HG03280 (cell line): ENCODE results near the gene FAM111A.

Experiments
- ATAC-seq: cut with Tn5 transposase; IDR thresholded peaks from one replicate; pipeline ENCODE4 v1.9.1; 2021; ENCODE audit warnings: mild to moderate bottlenecking, moderate library complexity; ENCODE audit not compliant: unreplicated experiment

Gene FAM111A

DNA sequence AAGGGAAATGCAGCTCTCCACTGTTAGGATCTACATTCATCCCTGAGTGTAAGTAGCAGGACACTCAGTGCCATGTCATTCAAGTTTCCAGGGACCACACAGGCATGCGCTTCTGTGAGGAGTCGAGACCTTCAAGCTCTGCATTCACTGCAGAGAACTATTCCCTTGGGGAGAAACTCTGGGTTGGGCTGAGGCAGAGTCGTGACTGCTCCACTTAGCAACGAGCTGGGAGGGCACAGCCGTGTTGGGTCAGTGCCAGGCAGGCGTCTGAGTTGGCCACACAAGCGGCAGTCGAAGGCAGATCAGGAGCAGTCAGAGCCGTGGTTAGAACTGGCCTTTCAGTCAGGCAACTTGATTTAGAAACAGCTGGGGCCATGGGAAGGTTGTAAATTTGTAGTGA lies 55.3 kb downstream of the FAM111A start:
- ATAC-seq, result no peak

GRCh38 chr11:59198726-59199125 lies 56.1 kb downstream of the FAM111A start:
- no peak for ATAC-seq

- no peak for ATAC-seq
Observed at GRCh38 chr11:59199546-59200422, 57.1 kb downstream of the FAM111A start.

DNA sequence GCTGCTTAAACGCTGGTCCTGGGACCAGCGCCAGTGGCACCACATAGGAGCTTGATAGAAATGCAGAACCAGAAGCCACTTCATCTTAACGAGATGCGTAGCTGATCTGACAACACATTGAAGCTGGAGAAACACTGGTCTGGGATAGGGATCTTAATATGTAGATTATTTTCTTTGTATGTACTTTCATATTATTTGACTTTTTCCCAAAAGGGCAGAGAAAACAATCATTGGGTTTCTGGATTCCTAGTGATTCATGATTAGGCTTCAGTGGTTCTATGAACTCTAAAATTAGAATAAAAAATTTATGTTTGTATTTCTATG lies 57.7 kb downstream of the FAM111A start:
- ATAC-seq, result no peak

DNA sequence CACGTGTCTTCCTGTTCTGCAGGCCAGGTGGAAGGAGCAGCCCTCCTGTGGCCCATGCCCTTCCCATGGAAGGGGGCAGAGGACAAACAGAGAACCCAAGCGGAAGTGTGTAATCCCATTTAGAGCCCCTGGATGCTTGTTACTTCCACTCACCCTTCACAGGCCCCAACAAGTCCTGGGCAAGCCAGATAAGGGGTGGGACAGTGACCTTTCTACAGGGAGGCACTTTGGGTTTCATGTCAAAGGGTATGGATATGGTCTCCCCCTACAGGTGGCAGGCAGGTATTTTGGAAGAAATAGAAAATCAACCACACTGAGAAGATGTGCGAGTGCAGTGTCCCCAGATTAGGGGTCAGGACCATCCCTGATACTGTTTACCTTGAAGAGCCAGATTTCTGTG lies 58.7 kb downstream of the FAM111A start:
- no peak for ATAC-seq
